Measurements from ENCODE around the gene ZNF609.

- TF ChIP-seq GATA3 (IDR thresholded peaks at IDR 0.05; ENCODE audit: low read depth, low read length) (no peak), GATA2 (IDR thresholded peaks at IDR 0.05; ENCODE audit: low read depth, low read length) (no peak)
Observed at GRCh38 chr15:64453689-64454037, 6.7 kb upstream of the ZNF609 start.
